CD4-positive, alpha-beta T cell treated with Interleukin-17A for 4 hours (primary cell): ENCODE results near the gene BIRC2.

ENCODE experiments used
- DNase-seq: peaks from one replicate; pipeline ENCODE4 v3.0.0-alpha.2; 2020; ENCODE audit warnings: mixed read lengths

Gene BIRC2

DNA sequence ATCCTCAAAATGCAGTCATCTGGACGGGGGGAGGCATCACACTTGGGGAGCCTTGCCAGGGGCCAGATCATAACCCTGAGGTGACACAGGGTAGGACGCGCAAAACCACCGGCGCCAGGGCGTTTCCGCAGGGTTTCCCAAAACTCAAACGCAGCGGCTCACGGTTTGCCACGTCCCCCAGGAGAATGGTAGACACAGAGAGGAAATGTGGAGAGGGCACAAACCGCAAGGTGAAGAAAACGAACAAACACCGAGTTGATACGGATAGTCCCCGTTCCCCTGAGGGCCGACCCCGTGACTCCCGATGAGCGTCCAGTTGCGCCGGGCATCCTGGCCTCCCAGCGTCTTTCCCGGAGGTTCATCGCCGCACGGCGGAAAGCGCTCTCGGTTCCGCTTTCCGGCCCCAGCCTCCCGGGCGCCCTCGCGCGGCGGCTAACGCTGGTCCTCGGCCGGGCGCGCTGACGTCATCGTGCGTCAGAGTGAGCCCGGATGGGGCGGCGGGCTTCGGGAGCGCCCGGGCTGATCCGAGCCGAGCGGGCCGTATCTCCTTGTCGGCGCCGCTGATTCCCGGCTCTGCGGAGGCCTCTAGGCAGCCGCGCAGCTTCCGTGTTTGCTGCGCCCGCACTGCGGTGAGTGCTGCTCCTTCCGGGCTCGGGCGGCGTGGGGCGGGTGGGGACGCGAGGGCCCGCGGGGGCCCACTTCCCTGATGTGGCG lies at the start of gene BIRC2:
BIRC2 (plus strand) TSS at position 467 of the 714 bp plus-strand sequence. CDS start 2,641 bp downstream, outside the sequence.
- DNase-seq, result peak; percentile 96

DNA sequence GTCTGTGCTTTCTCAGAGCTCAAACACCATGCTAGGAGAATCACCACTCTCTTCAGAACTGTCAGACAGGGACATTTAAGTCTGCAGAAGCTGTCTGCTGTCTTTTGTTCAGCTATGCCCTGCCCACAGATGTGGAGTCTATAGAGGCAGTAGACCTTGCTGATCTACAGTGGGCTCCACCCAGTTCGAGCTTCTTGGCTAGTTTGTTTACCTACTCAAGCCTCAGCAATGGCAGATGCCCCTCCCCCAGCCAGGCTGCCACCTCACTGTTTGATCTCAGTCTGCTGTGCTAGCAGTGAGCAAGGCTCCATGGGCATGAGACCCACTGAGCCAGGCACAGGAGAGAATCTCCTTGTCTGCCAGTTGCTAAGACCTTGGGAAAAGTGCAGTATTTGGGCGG lies 46.2 kb upstream of the BIRC2 start:
- DNase-seq, result peak; percentile 79

DNA sequence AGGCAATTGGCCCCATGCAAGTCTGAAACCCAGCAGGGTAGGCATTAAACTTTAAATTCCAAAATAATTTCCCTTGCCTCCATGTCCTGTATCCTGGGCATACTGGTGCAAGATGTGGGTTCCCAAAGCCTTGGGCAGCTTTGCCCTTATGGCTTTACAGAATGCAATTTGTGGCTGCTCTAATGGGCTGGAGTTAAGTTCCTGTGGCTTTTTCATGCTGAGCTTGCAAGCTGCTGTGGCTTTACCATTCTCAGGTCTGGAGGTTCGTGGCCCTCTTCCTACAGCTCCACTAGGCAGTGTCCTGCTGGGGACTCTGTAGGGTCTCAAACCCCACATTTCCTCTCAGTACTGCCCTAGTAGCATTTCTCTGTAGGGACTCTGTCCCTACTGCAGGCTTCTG lies 44.8 kb upstream of the BIRC2 start:
- no peak for DNase-seq

DNA sequence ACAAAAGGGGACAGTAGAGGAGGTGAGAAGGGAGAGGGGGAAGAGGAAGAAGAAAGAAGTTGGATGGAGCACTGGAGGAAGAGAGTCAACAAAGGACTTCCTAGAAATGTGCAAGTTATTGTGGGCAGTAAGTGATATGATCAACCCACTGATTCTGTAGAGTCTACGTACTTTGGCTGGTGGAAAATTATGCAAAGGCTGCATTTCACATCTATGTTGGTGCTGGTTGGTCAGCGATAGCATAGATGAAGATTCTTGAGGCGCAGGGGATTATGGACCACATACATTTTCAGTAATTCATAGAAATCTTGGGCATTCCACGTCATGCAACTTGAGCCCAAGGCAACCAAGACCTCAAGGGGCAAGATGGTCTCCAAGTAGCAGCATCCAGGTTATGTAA lies 42.3 kb upstream of the BIRC2 start:
- DNase-seq, result no peak

DNA sequence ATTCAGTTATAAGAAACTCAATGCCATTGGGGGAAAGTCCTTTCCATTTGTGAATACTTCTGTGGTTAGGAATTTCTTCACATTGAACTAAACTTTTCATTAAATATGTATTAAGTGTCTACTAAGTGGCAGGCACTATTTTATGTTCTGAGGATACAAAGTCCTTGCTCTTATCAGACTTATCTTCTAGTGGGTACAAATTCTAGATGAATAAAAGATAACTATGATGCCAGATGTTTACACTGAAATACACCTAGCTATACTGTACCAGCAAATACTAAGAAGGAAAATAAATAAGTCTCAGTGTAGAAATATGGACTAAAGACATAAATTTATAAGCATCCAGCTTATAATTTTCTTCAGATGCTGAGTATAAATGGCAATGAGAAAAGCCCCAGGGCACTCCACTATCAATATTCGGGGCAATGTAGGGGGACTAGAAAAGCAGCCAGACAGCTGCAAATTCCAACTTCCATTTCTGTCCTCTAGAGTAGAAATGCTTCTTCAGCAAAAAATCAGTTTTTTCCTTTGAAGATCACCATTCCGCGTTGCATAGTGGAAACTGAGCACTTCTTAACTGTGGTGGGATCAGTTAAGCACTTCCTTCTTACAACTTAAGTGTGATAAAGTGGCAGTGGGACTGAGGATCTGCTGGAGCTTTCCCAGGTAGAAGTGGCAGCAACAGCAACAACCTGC lies 41.5 kb upstream of the BIRC2 start:
- DNase-seq, result no peak

DNA sequence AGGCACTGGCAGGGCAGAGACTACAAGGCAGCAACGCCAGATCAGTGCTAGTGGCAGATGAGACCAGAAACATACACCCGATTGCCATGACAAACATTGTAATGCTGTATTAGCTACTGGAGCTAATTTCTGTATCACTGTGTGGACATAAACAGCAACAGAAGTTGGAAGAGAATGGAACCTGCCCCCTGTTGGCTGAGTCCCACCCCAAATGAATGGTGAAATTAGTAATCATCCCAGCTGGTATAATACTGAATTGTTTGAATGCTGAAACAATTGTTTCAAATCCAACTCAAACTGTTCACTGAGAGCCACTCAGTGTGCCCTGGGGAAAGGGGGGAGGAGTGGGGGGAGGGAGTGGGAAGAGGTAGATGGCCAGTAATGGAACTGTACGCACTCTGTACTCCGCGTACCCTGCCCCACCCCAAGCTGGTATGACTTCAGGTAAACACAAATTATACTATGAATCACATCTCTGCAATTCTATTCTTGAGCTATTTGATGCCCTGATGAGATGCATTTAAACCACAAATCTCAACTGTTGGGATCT lies 40.9 kb upstream of the BIRC2 start:
- DNase-seq, result peak; percentile 64

DNA sequence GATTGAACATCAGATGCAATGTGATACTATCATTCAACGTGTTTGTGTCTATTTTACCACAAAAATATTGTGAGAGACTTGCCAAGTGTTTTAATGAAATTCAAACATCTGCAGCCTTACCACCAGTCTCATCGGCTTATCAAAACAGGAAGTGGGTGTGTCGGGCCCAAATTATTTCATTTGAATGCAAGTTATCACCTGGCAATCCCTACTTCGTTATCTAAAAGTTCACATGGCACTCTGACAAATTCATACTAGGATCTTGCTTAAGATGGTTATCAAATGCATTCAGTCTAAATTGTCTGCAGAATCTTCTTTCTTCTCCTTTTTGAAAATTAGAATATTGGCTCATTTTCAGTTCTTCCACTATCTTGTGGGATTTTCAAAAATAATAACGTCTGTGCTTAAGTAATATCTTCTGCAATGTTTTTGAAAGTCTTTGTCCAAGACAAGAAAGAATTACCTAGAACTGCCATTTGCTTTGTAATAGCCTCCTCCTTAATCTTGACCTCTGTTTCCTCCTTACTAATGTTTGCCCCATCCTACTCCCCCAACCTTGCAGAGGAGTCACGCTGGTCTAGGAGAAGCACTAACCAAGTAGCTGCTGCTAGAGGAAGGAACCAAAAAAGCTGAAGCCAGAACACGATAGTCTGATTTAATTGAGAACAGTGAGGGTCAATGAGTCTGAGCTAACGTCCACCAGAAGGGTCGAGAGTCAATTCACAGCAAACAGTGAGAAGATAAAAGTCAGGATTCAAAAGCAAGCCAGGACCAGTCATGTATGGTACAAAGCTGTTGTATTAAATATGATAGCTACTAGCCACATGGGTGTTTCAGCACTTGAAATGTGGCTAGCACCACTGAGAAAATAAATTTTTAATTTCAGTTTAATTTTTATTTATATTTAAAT lies 39.9 kb upstream of the BIRC2 start:
- peak; percentile 74 for DNase-seq

DNA sequence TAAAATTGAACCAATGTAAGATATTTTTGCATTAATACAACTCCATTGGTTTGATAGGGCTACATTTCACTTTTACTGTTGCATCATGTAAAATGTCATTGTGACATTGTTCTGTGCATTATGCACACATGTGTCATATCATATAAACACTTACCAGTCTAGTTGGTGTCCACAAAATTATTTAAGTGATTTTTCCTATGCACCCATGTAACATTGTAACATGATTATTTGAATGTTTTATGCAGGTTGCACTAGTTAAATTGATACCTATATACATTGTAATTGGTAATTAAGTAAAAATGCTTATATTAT lies 39.3 kb upstream of the BIRC2 start:
- no peak for DNase-seq

DNA sequence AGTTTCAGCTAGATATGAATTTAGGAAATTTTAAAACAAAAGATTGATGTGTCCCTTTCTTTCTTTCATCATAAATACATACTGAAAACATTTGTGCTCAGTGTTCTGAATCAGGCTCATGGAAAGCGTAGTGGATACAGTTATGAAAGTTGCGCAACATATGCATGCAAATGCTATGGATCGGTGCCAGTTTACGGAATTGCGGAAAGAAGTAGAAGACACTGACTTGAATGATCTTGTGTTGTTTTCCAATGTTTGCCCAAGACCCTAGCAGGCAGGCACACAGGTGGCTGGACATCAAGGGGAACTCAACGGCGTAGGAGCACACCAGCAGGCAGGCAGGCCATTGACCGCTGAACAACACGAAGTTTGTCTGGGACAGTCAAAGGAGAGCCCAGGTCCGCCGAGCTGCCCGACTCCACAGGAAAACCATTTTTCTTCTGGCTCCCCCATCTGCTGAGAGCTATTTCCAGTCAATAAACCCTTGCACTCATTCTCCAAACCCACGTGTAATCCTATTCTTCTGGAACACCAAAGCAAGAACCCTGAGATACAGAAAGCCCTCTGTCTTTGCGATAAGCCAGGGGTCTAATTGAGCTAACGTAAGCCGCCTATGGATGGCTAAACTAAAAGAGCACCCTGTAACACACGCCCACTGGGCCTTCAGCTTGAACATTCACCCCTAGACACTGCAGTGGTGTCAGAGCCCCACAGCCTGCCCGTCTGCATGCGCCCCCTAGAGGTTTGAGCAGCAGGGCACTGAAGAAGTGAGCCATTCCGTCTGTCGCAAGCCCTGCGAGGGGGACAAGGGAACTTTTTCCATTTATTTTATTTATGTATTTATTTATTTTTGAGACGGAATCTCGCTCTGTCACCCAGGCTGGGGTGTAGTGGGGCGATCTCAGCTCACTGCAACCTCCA lies 37.1 kb upstream of the BIRC2 start:
- DNase-seq, result no peak

DNA sequence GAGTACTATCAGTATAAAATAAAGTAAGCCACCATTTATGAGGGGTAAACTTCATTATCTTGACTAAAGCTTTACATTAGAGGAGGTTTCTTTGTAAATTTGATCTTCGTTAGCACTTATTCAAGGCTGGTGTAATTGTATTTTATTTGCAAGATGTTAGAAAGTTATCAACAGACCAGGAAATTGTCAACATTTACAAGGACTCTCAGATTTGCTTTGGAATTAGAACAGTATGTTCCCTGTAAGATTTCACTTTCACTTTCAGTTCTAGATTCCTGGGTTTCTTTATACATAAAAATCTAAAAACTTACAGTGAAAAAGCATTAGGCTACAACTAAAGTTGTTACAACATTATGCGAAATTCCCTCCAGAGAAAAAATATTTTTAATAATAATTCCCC lies 34.3 kb upstream of the BIRC2 start:
- DNase-seq, result no peak

DNA sequence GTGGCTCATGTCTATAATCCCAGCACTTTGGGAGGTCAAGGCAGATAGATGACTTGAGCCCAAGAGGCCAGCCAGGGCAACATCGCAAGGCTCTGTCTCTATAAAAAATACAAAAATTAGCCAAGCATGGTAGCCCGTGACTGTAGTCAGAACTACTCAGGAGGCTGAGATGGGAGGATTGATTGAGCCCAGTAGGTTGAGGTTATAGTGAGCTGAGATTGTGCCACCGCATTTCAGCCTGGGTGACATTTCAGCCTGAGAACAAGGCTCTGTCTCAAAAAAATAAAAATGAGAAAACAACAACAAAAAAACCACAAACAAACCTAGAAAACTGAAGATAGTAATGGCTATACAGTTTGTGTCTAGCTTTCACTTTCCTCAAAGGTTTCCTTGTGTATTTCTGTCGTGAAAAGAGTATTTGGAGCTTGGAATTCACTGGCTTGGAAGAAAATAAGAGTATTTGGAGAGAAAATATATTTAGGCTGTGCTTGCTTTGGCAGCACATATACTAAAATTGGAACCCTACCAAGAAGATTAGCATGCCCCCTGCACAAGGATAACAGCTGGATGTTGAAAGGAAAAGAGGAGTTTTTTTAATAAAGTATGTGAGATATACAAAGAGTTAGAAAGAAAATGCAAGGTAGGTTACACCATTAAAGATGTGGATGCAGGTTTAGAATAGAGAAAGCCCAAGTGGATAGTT lies 33.6 kb upstream of the BIRC2 start:
- peak; percentile 22 for DNase-seq

DNA sequence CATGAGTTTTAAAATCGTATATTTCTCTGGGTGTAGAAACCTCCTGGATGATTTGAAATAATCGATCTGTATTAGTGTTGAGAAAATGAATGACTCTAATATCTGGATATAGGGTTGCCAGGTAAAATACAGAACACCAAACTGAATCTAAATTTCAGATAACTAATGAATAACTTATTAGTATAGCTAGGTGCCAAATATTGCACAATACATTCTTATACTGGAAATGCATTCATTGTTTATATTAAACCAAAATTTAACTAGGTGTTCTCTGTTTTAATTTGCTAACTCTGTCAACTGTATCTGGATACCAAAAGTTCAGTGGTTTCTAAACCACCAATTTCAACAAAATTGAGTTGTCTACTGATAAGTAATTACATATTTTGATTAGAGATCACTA lies 32.2 kb upstream of the BIRC2 start:
- no peak for DNase-seq

DNA sequence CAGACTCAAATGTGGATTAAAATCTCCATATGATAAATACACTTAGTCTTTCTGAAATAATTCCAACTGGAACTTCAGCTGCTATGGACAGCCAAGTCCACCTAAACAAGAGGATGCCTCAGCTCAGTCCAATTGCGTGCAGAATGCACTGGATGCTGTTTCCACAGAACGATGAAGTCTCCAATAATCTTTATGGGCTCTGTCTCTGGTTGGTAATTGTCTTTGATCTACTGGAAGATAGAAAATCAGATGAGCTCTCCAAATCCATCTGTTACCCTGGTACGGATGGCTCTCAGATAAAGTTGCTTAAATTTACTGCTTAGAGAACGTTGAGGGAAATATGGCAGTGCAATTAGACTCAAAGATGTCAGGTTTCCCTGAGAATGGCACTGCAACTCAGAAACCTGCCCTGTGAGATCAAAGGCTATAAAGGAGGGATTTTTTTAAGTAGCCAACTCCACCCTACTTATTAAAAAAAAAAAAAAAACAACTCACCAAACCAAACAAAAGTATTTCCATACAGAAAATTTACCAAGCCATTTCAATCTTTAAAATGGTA lies 30.6 kb upstream of the BIRC2 start:
- no peak for DNase-seq

DNA sequence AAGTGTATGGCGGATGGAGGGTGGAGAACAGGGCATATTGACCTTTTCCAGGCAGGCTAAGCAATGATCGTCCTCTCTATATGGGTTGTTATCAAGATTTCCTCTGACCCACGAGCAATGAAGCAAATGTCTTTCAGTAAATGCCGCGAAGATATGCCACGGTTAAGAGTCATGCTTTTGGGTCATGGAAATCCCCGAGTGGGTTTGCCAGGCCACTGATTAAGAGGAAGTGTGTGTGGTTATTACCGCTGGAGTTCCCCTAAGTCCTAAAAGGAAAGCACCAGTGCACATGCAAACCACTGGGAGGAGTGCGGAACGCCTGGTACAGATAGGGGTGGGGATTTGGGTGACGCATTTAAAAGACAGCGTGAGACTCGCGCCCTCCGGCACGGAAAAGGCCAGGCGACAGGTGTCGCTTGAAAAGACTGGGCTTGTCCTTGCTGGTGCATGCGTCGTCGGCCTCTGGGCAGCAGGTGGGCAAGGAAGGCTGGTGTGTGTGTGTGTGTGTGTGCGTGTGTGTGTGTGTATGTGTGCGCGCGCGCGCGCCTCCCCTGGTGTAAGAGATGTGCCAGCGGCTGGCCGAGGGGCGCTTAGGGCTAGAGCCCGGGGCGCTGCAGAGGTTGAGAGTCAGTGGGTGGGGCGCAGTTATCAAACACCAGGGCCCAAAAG lies 29.8 kb upstream of the BIRC2 start, which contains the start of gene BIRC3:
BIRC3 (plus strand) TSS at position 386 of the 669 bp plus-strand sequence. CDS start 7,026 bp downstream, outside the sequence.
- DNase-seq, result peak; percentile 89

DNA sequence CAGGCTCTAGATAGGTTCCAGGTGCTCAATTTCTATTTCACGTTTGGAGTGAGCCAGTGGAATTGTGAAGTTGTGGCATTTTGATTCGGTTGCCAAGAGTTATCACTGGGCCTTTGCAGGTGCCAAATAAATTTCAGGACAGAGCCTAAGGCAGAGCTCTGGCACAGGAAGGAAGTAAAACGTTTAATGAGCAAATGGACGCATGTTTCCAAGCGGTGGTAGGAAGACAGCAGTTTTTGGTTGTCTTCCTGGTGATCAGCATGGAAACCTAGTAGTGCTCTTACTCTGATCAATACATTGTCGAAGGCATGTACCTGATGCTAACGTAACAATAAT lies 29.3 kb upstream of the BIRC2 start:
- no peak for DNase-seq

DNA sequence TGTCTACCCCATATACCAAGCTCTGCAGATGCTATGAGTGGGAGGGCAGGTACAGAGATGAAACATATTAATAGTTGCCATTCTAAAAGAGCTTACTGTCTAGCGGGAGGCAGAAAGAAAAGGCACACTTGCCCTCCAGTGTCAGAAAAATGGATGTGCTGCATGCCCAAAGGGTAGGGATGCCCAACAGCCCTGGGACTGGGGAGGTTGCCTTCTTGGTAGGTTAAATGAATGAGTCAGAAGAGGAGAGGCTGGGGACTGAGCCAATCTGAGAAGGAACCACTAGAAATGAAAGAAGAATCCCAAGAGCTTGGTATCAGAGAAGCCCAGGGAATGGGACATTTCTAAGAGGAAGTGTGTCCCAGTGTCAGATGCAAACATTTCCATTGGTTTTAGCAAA lies 28.5 kb upstream of the BIRC2 start:
- peak; percentile 71 for DNase-seq

DNA sequence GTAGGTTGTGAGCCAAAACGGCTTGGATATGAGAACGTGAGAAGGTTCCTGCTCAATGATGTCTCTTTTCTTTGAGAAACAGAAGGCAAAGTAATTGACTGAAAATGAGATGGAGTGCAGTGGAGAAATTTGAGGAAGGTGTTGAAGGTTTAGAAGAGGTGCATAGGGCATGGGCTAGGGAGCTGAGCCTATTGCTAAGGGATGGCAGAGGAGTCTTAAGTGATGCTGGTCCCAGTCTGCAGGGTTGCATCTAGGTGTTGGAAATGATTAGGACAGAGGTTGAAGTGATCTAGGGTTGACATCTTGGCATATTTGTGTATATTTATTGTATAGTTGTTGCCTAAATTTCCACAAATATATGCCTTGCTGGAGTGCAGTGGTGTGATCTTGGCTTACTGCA lies 27.5 kb upstream of the BIRC2 start:
- no peak for DNase-seq

DNA sequence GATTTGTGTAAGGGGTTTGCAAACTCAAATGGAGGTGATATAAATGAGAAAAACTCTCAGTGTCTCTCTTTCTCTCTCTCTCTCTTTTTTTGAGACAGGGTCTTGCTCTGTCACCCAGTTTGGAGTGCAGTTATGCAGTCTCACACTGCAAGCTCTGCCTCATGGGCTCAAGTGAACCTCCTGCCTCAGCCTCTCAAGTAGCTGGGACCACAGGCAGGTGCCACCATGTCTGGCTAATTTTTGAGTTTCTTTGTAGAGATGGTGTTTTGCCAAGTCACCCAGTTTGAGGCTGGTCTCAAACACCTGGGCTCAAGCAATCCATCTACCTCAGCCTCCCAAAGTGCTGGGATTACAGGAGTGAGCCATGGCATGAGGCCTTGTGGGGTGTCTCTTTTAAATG lies 26.8 kb upstream of the BIRC2 start:
- DNase-seq, result peak; percentile 34

DNA sequence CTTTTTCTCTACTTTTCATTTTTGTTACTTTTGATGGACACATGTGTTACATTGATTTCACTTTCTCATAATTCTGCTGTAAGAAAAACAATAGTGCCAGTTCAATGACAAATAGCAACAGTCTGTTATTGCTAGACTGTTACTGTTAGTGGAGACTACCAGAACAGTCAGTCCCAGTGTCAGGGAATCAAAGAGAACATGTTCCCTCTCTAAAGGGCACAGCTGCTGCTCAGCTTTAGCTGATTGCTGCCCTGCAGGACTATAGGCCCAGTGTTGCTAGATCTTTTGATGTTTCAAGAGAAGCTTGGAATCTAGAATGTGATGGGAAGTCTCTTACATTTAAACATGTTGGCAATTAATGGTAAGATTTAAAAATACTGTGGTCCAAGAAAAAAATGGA lies 26.3 kb upstream of the BIRC2 start:
- DNase-seq, result peak; percentile 19

DNA sequence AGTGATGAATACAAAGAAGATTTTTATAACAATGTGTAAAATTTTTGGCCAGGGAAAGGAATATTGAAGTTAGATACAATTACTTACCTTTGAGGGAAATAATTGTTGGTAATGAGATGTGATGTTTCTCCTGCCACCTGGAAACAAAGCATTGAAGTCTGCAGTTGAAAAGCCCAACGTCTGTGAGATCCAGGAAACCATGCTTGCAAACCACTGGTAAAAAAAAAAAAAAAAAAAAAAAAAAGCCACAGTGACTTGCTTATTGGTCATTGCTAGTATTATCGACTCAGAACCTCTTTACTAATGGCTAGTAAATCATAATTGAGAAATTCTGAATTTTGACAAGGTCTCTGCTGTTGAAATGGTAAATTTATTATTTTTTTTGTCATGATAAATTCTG lies 24.5 kb upstream of the BIRC2 start:
- peak; percentile 33 for DNase-seq
